Fibroblast of lung (primary cell): ENCODE measurements around the gene OVCA2.

Experiments used
- CTCF ChIP-seq, 2 donors: IDR thresholded peaks in 1 of 2; conservative IDR thresholded peaks in 1 of 2; 1 replicate in 1 of 2; 2 replicates in 1 of 2; pipeline ENCODE4 v1.5.1; 2011 to 2012; ENCODE audit warnings: low read length in 2 of 2, control low read depth in 1 of 2, inconsistent platforms in 1 of 2, low read depth in 1 of 2, mild to moderate bottlenecking in 1 of 2
- EZH2 ChIP-seq: IDR thresholded peaks from 2 replicates; pipeline ENCODE4 v1.5.1; 2012; ENCODE audit warnings: low read length, control low read depth, mild to moderate bottlenecking; ENCODE audit errors: missing control alignments

- TF ChIP-seq CTCF (conservative IDR thresholded peaks at IDR 0.05 in 1 of 2, IDR thresholded peaks at IDR 0.05 in 1 of 2; ENCODE audit: low read depth in 1 of 2, low read length in 2 of 2): no peak
- no peak for TF ChIP-seq EZH2
Observed at GRCh38 chr17:2020721-2021120, 21.1 kb upstream of the OVCA2 start.
